ENCODE measurements around the gene SMIM28.
"Not testable (repeated sequence)": the region's sequence is repeated elsewhere in the genome, so short reads cannot be mapped to it uniquely, and the experiment has no call there.

The SMIM28 gene

DNA sequence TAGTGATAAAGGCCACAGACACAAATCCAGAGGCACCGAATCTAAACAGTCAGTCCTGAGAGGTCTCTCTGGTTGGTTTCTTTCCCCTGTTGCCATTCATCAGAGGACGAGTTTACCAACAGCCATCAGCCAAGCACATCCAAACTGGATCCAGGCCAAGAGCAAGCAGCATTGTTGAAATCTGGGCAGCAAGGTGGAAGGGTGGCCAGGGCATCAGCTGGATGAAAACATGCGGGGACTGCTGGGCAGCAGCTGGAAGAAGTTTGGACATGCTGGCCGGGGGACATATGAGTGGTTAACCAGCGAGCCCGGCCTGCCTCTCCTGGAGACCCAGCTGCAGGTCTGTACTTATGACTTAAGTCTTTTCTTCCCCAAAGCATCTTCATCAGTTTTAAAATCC, at the start of gene SMIM28:
TSS of gene SMIM28 (plus strand) at position 62 of the 400 bp plus-strand sequence. CDS start at position 230, 168 bp downstream.
- DNase-seq, result no peak

DNA sequence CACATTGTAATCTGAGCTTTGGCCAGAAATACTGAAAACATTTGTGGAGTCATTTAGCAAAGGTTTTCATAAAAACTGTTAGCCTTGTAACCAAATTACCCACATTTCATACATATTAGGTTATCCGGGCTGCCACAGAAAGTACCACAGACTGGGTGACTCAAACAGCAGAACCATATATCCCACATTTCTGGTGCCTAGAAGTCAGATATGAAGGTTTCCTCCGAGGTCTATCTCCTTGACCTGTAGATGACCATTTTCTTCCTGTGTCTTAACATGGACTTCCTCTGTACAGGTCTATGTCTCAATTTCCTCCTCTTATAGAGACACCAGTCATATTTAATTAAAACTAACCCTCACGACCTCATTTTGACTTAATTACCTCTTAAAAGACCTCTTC, 49.5 kb upstream of the SMIM28 start:
- no peak for DNase-seq

DNA sequence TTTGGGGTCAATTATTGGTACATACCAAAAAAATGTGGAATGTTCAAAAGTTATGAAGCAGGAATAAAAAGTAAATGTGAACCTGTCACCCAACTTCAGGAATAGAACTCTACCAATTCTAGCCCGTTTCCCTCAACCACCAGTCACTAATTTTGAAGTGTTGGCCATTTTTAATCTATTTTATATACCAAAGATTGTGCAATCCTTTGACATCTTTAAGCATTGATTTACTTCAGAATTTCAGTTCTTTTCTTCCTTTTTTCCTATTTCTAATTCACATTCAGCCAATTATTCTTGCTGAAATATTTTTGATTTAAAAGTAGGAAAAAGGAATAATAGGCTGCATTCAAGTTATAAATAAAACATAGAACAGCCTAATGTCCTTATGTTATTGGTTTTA, 46.9 kb upstream of the SMIM28 start:
- DNase-seq, result no peak

DNA sequence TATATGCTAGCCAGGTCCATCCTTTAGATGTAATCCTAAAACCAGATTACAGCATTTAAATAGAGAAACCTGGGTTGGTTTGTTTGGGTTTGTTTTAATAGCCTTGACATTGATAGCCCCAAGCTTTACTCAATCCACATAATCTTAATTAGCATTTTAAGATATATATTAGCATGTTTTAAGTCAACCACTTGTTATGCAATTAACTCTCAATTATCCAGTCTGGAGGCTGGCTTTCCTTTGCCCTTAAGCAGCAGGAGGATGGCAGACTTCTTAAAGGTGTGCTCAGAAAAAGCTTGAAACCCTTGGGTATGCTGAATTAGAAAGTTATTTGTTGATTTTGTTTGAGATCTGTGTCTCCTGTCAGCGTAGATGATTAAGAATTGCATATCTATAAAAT, 46.3 kb upstream of the SMIM28 start:
- DNase-seq, result no peak

DNA sequence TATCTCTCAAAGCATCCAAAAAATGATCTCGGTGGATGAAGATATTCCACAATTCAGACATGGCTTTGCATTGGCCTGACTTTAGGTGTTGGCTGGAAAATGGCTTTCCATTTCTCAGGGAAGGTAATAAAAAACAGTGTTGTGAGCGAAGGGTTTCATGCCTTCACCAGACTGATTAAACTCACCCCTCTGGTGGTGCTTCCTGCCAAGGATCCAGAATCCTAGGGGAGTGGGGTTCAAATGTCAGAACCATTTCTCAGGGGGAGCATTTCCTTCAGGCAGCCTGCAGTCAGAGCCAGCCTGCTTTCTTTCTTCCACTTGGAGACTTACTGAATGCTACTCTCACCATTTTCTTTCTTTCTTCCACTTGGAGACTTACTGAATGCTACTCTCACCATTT, 45.7 kb upstream of the SMIM28 start:
- no peak for DNase-seq

DNA sequence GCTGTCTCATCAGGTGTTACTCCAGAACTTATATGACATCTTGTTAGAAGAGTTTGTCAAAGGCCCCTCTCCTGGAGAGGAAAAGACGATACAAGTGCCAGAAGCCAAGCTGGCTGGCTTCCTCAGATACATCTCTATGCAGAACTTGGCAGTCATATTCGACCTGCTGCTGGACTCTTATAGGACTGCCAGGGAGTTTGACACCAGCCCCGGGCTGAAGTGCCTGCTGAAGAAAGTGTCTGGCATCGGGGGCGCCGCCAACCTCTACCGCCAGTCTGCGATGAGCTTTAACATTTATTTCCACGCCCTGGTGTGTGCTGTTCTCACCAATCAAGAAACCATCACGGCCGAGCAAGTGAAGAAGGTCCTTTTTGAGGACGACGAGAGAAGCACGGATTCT, 43.7 kb upstream of the SMIM28 start:
- no peak for DNase-seq

DNA sequence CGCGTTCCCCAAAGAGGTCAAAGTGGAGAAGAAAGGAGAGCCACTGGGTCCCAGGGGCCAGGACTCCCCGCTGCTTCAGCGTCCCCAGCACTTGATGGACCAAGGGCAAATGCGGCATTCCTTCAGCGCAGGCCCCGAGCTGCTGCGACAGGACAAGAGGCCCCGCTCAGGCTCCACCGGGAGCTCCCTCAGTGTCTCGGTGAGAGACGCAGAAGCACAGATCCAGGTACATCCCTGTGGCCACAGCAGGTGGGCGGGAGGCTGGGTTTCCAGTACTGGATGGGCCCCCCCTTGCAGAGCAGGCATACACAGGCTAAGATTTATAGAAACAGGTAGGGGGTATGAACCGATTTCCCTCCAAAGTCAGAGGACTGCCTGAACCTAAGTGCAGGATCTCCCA, 42.7 kb upstream of the SMIM28 start:
- no peak for DNase-seq

DNA sequence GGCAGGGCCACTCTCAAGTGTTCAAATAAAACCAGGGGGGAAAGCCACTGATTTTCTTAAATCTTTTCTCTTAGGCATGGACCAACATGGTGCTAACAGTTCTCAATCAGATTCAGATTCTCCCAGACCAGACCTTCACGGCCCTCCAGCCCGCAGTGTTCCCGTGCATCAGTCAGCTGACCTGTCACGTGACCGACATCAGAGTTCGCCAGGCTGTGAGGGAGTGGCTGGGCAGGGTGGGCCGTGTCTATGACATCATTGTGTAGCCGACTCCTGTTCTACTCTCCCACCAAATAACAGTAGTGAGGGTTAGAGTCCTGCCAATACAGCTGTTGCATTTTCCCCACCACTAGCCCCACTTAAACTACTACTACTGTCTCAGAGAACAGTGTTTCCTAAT, 41.5 kb upstream of the SMIM28 start:
- DNase-seq, result no peak

DNA sequence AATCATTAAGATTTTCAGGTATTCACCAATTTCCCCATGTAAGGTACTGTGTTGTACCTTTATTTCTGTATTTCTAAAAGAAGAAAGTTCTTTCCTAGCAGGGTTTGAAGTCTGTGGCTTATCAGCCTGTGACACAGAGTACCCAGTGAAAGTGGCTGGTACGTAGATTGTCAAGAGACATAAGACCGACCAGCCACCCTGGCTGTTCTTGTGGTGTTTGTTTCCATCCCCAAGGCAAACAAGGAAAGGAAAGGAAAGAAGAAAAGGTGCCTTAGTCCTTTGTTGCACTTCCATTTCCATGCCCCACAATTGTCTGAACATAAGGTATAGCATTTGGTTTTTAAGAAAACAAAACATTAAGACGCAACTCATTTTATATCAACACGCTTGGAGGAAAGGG, 40.6 kb upstream of the SMIM28 start:
- DNase-seq, result no peak

DNA sequence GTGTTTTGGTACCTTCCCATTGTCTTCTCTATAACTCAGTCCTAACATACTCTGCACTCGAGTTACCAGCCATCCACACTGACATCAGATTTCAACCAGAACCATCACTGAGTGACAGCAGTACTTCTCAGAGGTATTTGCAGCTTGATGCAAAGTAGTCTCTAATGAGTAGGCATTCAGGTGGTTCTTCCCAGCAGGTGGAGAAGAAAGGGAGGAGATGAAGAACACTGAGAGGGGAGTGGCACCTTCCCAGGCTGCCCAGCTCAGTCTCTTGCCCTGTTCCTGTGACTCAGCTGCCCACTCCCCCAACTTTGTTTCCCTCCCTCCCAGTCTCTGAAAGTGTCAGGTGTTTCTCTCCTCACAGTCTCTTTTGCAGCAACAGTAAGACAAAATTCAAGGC, 38.7 kb upstream of the SMIM28 start:
- no peak for DNase-seq

DNA sequence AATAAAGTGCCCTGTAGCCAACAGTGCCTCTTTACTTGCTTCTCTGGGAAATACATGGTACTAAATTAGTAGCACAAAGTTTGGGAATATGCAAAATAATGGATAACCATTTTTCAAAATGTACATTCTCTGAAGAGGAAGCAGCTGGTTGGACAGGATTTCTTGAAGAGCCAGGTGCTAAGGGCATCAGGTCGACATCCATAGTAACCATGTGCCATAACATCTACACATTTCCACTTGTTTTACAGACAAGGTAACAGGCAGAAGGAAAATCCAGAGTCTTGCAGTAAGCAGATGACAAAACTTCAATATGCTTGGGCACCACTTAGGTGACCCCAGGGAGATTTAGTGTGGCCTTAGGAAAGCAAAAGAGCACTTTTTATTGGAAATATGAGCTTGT, 36.5 kb upstream of the SMIM28 start:
- DNase-seq, result no peak

DNA sequence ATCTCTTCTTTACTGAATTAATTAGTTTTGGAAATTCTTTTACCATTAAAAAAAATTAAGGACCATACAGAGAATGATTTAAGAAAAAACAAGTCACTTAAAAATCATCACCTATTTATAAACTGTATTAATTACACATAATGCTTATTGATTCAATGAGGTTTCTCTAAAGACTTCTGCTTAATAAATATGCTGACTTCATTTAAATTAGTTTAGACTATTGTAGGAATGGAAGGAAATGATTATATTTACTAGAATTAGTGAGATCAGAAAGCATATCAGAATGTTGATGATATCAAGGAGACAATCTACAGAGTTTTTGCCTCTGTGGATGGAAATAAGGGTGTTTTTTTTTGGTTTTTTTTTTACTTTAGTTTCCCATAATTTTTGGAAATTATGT, 34.6 kb upstream of the SMIM28 start:
- no peak for DNase-seq

DNA sequence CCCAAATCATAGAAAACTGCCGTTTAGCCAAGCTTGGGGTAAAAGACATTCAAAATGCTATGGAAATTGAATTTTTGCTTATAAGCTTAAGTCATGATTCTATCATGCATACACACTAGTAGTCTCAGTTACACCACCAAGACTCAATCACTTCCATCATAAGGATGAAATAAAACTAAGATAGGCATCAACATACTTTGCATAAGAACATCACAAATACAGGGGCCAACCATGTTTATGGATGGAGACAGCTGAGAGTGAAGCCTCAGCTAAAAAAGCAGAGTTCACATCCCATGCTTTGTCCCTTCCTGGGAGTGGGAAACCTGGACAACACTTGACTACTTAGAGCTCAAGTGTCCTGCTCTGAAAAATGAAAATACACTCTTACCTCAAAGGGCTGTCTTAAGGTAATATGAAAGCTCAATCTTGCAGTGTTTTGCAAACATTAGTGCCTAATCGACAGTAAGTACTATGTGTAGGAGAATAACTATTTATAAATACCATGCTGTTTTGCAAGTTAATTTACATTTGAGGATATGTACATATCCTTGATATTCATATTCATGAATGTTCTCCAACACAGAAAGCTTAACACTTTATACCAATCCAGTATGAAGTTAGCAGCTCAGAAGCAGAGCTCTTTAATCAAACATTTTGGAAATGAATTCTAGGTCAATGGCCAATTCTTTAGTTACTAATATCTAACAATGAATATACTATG, 32.0 kb upstream of the SMIM28 start:
- DNase-seq, result no peak

DNA sequence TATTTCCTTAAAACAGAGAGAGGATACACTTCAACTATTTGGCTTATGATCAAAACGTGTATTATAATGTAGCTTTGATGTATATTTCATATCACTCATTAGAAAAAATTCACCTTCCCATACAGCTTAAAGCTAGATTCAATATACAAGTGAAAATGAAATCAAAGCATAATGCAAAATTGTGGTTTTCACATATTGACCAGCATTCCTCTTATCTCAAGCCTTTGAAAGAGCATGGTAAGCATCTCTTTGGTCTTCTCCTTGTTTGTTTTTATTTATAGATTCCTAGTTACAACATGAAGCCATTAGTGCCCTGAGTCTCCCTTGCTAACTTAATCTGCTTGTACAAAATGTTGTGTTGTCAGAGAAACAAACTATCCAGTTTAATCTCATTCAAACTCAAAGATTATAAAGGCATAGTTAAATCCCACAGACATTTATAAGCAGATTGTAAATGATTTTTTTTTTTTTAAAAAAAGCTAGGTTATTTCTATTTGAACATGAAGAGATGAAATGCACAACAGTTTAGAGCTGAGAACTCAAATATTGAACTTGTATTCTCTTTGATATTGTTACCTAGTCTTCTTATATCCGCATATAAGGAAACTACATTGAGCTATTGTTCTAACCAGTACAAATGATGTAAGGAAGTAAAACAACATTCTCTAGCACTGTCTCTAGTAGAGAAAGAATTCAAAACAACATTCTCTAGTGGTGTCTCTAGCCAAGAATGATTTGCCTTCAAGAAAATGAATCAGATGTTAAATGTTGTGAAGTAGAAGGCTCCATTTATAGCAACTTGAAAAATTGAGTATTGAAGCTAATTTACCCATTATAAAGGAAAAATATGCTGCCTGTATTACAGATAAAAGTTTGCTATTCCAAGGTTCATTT, 31.2 kb upstream of the SMIM28 start:
- no peak for DNase-seq

DNA sequence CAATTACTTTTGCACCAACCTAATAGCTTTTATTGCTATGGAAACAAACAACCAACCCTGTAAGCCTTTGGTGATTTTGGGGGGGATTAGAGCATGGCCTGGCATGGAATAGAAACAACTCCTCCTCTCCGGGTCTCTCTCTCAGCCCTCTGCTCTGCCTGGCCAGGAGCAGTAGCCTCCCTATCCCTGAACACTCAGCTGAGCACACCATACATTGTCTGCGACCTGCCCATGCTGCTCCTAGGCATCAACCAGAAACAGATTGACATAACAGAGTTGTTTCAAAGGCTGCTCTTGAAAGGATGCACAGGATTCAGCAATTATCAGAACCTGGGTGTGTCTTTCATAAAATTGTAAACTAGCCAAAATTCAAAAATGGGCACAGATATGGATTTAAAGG, 29.8 kb upstream of the SMIM28 start:
- DNase-seq, result no peak

DNA sequence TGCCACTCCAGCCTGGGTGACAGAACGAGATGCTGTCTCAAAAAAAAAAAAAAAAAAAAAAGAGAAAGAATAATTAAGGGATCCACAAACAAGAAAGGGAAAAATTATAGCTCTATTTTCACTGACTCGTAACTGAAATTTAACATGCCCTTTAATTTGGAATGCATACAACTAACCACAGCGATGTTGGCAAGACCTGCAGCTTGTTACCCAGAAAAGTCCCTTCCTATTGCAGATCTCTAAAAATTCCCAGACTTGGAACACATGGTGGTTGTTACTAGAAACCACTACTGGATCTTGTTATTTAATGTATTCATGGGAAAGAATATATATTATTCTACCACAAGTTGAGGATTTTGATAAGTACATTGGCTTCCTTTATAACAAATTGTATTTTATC, 27.8 kb upstream of the SMIM28 start:
- peak; percentile 42 for DNase-seq

DNA sequence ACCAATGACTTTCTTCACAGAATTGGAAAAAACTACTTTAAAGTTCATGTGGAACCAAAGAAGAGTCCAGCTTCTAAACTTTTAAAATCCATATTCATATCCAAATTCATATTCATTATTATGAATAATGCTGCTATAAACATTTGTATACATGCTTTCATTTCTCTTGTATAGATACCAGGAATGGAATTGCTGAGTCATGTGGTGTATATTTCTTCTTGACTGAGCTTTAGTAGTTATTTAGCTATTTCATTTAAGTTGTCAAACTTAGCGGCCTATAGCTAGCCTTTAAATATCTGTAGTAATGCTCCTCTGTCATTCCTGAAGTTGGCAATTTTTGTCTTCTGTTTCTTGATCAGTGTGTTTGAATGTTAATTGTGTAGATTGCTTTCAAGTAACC, 19.8 kb upstream of the SMIM28 start:
- no peak for DNase-seq

DNA sequence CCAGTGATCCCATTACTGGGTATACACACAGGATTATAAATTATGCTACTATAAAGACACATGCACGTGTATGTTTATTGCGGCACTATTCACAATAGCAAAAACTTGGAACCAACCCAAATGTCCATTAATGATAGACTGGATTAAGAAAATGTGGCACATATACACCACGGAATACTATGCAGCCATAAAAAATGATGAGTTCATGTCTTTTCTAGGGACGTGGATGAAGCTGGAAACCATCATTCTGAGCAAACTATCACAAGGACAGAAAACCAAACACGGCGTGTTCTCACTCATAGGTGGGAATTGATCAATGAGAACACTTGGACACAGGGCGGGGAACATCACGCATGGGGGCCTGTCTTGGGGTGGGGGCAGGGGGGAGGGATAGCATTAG, 9.0 kb upstream of the SMIM28 start:
- not testable (repeated sequence) for DNase-seq

DNA sequence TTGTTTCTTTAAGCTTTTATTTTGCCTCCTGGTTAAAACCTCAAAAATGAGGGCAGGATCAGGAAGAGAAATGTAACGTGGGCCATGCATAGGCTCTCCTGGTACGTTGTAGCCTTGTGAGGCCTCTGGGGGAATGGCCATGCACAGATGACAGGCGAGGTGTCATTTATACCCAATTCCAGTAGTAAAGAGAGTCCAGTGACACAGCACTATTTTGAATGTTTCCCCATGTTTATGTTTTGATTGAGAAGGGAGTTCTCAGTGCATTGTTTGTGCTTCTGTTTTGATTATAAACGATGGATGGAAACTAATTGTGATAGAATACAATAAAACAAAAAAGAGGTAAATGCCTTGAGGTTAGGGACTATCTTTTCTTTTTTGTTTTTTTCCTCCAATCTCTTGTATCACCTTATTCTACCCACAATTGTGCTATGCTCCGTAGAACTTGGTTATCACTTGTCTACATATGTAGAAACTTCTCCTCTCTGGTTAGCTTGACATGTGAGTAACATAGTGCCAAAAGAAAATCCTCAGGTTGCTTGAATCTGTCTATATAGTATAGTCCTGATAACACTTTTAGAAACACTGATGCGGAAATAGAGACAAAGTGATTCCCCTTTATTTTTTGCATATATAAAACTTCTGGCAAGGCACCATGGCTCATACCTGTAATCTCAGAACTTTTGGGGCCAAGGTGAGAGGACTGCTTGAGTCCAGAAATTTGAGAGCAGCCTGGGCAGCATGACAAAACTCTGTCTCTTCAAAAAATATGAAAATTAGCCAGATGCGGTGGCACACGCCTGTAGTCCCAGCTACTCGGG, 6.9 kb upstream of the SMIM28 start:
- DNase-seq, result no peak

DNA sequence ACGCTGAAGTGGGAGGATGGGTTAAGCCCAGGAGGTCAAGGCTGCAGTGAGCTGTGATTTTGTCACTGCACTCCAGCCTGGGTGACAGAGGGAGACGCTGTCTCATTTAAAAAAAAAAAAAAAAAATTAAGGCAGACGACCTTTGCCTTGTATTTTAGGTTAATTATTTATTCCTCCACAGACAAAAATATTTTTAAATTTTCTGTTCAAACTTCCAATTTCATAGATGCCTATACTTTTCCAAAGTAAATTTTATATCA, 6.3 kb upstream of the SMIM28 start:
- no peak for DNase-seq

DNA sequence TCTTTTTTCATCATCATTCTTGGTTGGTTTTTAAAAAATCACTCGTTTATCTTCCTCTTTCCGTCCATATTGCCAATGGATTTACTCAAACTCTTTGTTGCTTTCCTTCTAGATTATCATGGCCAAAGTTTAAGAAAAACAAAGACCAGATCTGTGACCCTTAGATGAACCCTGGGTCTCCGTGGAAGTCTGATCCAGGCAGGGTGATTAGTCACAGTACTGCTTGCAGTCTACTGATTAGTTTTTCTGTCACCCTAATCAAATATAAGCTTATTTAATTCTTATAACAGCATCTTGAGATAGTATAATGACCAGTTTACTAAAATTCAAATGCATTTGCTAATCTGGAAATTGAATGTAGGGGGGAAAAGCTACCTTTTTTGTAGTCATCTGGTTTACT, 6.0 kb upstream of the SMIM28 start:
- DNase-seq, result no peak

DNA sequence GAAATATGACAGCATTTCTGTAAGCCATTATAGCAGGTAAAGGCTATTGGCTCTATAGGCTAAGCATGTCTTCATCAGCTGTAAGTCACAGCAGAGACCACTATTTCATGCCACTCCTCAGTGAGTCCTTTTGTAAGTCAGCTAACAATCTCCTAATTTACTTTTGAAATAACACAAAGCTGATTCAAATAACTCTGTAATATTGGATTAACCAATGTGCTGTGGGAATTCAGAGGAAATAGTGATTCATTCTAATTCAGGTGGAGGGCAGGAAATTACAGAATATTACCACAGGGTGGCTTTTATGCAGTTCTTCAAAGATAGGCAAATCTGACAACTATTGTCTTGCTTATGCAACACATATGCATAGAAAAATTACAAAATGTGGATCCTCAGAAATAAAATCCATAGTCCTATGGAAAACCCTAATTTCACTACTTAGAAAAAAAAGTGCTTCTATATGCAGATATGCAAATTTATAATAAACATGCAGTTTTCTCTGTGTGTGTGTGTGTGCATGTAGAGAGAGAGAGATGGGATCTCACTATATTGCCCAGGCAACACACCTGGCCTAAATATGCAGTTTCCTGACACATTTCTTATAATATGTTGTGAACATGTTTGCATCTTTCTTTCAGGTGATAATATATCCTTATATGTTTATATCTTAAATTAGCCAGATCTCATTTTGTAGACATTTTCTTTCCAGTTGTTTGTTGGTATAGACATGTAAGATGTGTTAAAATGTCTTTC, 4.8 kb upstream of the SMIM28 start:
- DNase-seq, result no peak

DNA sequence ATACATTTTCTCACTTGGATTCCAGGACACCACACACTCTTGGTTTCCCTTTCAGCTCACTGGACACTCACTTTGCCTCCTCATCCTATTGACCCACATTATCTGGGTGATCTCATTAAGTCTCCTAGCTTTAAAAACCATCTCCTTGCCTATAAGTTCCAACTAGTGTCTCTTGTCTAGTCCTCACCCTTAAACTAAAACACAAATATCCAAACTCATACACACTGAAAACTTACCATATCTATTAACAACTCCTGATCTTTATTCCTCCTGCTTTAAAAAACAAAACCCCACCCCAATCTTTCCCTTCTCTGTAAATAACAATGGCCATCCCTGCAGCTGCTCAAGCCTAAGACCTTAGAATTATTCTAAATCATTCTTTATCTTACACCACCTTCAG, 3.5 kb upstream of the SMIM28 start:
- DNase-seq, result no peak
